Measurements from ENCODE around the gene FLOT1. TPM values are rescaled to one million over a fixed set of nuclear protein-coding genes. Genes with fewer than 3 reads are reported as not detected.

The FLOT1 gene
- total and polyA plus RNA-seq, 9 of the 15 experiments (the other 6 are each of a cell fraction or from before 2014, with no cell fraction given): 11.7 to 149 (median 118) TPM

- 0 out of 2 replicates have a peak, but pooled peaks have one; percentile 65 for TF ChIP-seq RHOXF2B (CRISPR knock-in tag; conservative IDR thresholded peaks at IDR 0.05)
- no peak for TF ChIP-seq SMC3 (conservative IDR thresholded peaks at IDR 0.05; ENCODE audit: insufficient read depth, low read depth, low read length)
- no peak for TF ChIP-seq HDAC3 (IDR thresholded peaks at IDR 0.05; ENCODE audit: borderline replicate concordance, partially characterized antibody)
- no peak; the same call in 1 of the 2 replicates for TF ChIP-seq MAFF (IDR thresholded peaks at IDR 0.05; ENCODE audit: low read length)
- no peak for TF ChIP-seq MAFK (IDR thresholded peaks at IDR 0.05; ENCODE audit: low read length)
- TF ChIP-seq, protein P1, sequence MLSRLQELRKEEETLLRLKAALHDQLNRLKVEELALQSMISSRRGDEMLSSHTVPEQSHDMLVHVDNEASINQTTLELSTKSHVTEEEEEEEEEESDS (CRISPR knock-in tag; IDR thresholded peaks at IDR 0.05): no peak
- TF ChIP-seq, protein P2, sequence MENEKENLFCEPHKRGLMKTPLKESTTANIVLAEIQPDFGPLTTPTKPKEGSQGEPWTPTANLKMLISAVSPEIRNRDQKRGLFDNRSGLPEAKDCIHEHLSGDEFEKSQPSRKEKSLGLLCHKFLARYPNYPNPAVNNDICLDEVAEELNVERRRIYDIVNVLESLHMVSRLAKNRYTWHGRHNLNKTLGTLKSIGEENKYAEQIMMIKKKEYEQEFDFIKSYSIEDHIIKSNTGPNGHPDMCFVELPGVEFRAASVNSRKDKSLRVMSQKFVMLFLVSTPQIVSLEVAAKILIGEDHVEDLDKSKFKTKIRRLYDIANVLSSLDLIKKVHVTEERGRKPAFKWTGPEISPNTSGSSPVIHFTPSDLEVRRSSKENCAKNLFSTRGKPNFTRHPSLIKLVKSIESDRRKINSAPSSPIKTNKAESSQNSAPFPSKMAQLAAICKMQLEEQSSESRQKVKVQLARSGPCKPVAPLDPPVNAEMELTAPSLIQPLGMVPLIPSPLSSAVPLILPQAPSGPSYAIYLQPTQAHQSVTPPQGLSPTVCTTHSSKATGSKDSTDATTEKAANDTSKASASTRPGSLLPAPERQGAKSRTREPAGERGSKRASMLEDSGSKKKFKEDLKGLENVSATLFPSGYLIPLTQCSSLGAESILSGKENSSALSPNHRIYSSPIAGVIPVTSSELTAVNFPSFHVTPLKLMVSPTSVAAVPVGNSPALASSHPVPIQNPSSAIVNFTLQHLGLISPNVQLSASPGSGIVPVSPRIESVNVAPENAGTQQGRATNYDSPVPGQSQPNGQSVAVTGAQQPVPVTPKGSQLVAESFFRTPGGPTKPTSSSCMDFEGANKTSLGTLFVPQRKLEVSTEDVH (IDR thresholded peaks at IDR 0.05; ENCODE audit: low read depth, partially characterized antibody): peak; percentile 66
- TF ChIP-seq, protein P3, sequence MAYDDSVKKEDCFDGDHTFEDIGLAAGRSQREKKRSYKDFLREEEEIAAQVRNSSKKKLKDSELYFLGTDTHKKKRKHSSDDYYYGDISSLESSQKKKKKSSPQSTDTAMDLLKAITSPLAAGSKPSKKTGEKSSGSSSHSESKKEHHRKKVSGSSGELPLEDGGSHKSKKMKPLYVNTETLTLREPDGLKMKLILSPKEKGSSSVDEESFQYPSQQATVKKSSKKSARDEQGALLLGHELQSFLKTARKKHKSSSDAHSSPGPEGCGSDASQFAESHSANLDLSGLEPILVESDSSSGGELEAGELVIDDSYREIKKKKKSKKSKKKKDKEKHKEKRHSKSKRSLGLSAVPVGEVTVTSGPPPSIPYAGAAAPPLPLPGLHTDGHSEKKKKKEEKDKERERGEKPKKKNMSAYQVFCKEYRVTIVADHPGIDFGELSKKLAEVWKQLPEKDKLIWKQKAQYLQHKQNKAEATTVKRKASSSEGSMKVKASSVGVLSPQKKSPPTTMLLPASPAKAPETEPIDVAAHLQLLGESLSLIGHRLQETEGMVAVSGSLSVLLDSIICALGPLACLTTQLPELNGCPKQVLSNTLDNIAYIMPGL (CRISPR knock-in tag; IDR thresholded peaks at IDR 0.05): peak; percentile 69
- TF ChIP-seq MIER1 (IDR thresholded peaks at IDR 0.05; ENCODE audit: low read depth): no peak
- no peak; a peak in 1 of 4 replicates for TF ChIP-seq FOXA3 (CRISPR knock-in tag; conservative IDR thresholded peaks at IDR 0.05 in 1 of 2, IDR thresholded peaks at IDR 0.05 in 1 of 2)
- no peak; the same call in 1 of the 2 replicates for TF ChIP-seq ZNF76 (CRISPR knock-in tag; IDR thresholded peaks at IDR 0.05; ENCODE audit: borderline replicate concordance)
- no peak for TF ChIP-seq RBM39 (optimal IDR thresholded peaks at IDR 0.05; ENCODE audit: low read depth, low read length)
- TF ChIP-seq ZNF12 (CRISPR knock-in tag; IDR thresholded peaks at IDR 0.05): no peak
- no peak for TF ChIP-seq RBM25 (IDR thresholded peaks at IDR 0.05; ENCODE audit: low read depth, low read length, severe bottlenecking)
- TF ChIP-seq ZNF311 (CRISPR knock-in tag; IDR thresholded peaks at IDR 0.05): no peak
- no peak for TF ChIP-seq ADNP (tag; IDR thresholded peaks at IDR 0.05)
- peak; percentile 71 for TF ChIP-seq PCBP2 (IDR thresholded peaks at IDR 0.05; ENCODE audit: low read depth, low read length, poor library complexity, severe bottlenecking)
- no peak for TF ChIP-seq SREBF2 (CRISPR knock-in tag; IDR thresholded peaks at IDR 0.05)
- no peak for TF ChIP-seq PHB2 (IDR thresholded peaks at IDR 0.05; ENCODE audit: low read depth)
- TF ChIP-seq ZNF561 (CRISPR knock-in tag; conservative IDR thresholded peaks at IDR 0.05): peak; percentile 84
- peak; percentile 91 for TF ChIP-seq POLR2AphosphoS5 (IDR thresholded peaks at IDR 0.05; ENCODE audit: control insufficient read depth, insufficient read depth, low read depth, low read length)
- TF ChIP-seq SIN3B (IDR thresholded peaks at IDR 0.05; ENCODE audit: low read depth): no peak; the same call in 1 of the 2 replicates
- no peak for TF ChIP-seq SMARCB1 (IDR thresholded peaks at IDR 0.05; ENCODE audit: insufficient read length, low read depth)
- no peak for TF ChIP-seq GTF2A2 (tag; IDR thresholded peaks at IDR 0.05)
- TF ChIP-seq LARP7 (IDR thresholded peaks at IDR 0.05): no peak
Measured at GRCh38 chr6:30721198-30722024, 21.1 kb downstream of the FLOT1 start (continued).
